HepG2 (cell line): Measurements from ENCODE around the gene OPRL1. TPM values are rescaled to one million over a fixed set of nuclear protein-coding genes. Genes with fewer than 3 reads are reported as not detected.

Experiments used
- ARID4A ChIP-seq: sonication (generic); formaldehyde crosslinking; IDR thresholded peaks from 2 replicates; pipeline ENCODE4 v1.5.0; 2020; ENCODE audit warnings: mild to moderate bottlenecking, missing genetic modification reagents, borderline replicate concordance
- ARNT ChIP-seq: fragments of 450-650 bp; IDR thresholded peaks from 2 replicates; pipeline ENCODE4 v1.6.1; 2017
- CAMTA2 ChIP-seq: sonication (generic); formaldehyde crosslinking; IDR thresholded peaks from 2 replicates; pipeline ENCODE4 v1.4.0; 2020; ENCODE audit warnings: mild to moderate bottlenecking, missing genetic modification reagents, borderline replicate concordance
- EZH2 ChIP-seq: conservative IDR thresholded peaks from 2 replicates; pipeline ENCODE4 v1.6.1; 2012; ENCODE audit warnings: mild to moderate bottlenecking, low read depth, low read length, moderate library complexity
- SCMH1 ChIP-seq: sonication (generic); formaldehyde crosslinking; IDR thresholded peaks from 2 replicates; pipeline ENCODE4 v1.9.0; 2021; ENCODE audit warnings: missing genetic modification reagents, mild to moderate bottlenecking, borderline replicate concordance
- SIX4 ChIP-seq: sonication (generic); formaldehyde crosslinking; IDR thresholded peaks from 2 replicates; pipeline ENCODE4 v1.4.0; 2020; ENCODE audit warnings: missing genetic modification reagents
- SMARCE1 ChIP-seq: fragments of 450-650 bp; IDR thresholded peaks from 2 replicates; pipeline ENCODE4 v1.6.1; 2017; ENCODE audit warnings: borderline replicate concordance
- SMC3 ChIP-seq: IDR thresholded peaks from 2 replicates; pipeline ENCODE4 v1.6.1; 2011; ENCODE audit warnings: low read length, improper control_type of control experiment
- ZNF136 ChIP-seq: sonication (generic); formaldehyde crosslinking; IDR thresholded peaks from 2 replicates; pipeline ENCODE4 v1.8.1; 2022; ENCODE audit warnings: low read depth, mild to moderate bottlenecking, moderate library complexity, missing genetic modification reagents
- ZNF441 ChIP-seq: sonication (generic); formaldehyde crosslinking; IDR thresholded peaks from 2 replicates; pipeline ENCODE4 v1.7.0; 2021; ENCODE audit warnings: missing genetic modification reagents, borderline replicate concordance
- ZNF446 ChIP-seq: sonication (generic); formaldehyde crosslinking; IDR thresholded peaks from 2 replicates; pipeline ENCODE4 v1.5.0; 2020; ENCODE audit warnings: mild to moderate bottlenecking, missing genetic modification reagents
- polyA plus RNA-seq, 8 experiments: library from polyadenylated mRNA; depleted of rRNA in 3 of 8; stranded (reverse) in 7 of 8; unstranded in 1 of 8; fragments of >200 nt; fragmentation: Illumina TruSeq in 4 of 8; extraction: Trizol in 4 of 8; gene quantifications; 2 replicates each; pipeline versions ENCODE4 v1.2.1 to v1.2.3, GENCODE V29; 2011 to 2016; ENCODE audit warnings: low read depth in 4 of 8, missing spikeins in 1 of 8, mixed read lengths in 1 of 8; ENCODE audit not compliant: insufficient read depth in 1 of 8
- total RNA-seq, 5 experiments: library from RNA; depleted of rRNA; stranded (reverse); fragments of >200 nt; fragmentation: Illumina TruSeq; extraction: Trizol; gene quantifications; 2 replicates each; pipeline ENCODE4 v1.2.3, GENCODE V29; 2016; ENCODE audit warnings: low read depth in 1 of 5
- TF ChIP-seq, protein P1 (sequence below), 2 experiments: sonication (generic) in 1 of 2; formaldehyde crosslinking in 1 of 2; IDR thresholded peaks; 2 replicates each; pipeline versions ENCODE4 v1.6.1 to v1.9.0; 2014 to 2022; ENCODE audit warnings: antibody characterized with exemption in 1 of 2, borderline replicate concordance in 1 of 2, inconsistent platforms in 1 of 2, low read depth in 1 of 2, missing genetic modification reagents in 1 of 2

OPRL1 gene
- total and polyA plus RNA-seq, 2 of the 13 experiments (the other 11 are each of a cell fraction or from before 2014, with no cell fraction given) = 0.35 to 0.71 TPM

GRCh38 chr20:64042054-64042781, 37.7 kb upstream of the OPRL1 start (continued):
- peak; percentile 74 for TF ChIP-seq ARID4A (CRISPR knock-in tag)
- TF ChIP-seq EZH2 = no peak
- no peak for TF ChIP-seq SCMH1 (CRISPR knock-in tag)
- no peak for TF ChIP-seq ZNF441 (CRISPR knock-in tag)
- TF ChIP-seq SIX4 = no peak
- TF ChIP-seq ZNF446 (CRISPR knock-in tag) = peak; percentile 93
- TF ChIP-seq ARNT = no peak
- 0 out of 2 replicates have a peak, but pooled peaks have one; percentile 89 for TF ChIP-seq CAMTA2 (CRISPR knock-in tag)
- TF ChIP-seq, protein P1, sequence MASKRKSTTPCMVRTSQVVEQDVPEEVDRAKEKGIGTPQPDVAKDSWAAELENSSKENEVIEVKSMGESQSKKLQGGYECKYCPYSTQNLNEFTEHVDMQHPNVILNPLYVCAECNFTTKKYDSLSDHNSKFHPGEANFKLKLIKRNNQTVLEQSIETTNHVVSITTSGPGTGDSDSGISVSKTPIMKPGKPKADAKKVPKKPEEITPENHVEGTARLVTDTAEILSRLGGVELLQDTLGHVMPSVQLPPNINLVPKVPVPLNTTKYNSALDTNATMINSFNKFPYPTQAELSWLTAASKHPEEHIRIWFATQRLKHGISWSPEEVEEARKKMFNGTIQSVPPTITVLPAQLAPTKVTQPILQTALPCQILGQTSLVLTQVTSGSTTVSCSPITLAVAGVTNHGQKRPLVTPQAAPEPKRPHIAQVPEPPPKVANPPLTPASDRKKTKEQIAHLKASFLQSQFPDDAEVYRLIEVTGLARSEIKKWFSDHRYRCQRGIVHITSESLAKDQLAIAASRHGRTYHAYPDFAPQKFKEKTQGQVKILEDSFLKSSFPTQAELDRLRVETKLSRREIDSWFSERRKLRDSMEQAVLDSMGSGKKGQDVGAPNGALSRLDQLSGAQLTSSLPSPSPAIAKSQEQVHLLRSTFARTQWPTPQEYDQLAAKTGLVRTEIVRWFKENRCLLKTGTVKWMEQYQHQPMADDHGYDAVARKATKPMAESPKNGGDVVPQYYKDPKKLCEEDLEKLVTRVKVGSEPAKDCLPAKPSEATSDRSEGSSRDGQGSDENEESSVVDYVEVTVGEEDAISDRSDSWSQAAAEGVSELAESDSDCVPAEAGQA (IDR thresholded peaks at IDR 0.05; ENCODE audit: low read depth) = 0 out of 2 replicates have a peak, but pooled peaks have one; percentile 6
- TF ChIP-seq, protein P1 (CRISPR knock-in tag; IDR thresholded peaks at IDR 0.05; ENCODE audit: borderline replicate concordance) = no peak
- no peak for TF ChIP-seq SMC3
- no peak for TF ChIP-seq SMARCE1
- TF ChIP-seq ZNF136 (CRISPR knock-in tag) = no peak
